Measurements from ENCODE around the gene HHIP.

- TF ChIP-seq EZH2 (IDR thresholded peaks at IDR 0.05; ENCODE audit: borderline replicate concordance, insufficient read depth, low read depth, low read length, poor library complexity, severe bottlenecking), result no peak
- no peak for TF ChIP-seq CTCF (IDR thresholded peaks at IDR 0.05)
Measured at GRCh38 chr4:144782345-144782744, 136.4 kb downstream of the HHIP start.

Measured in B cell (primary cell).